ENCODE measurements around the gene ALG1.
"Not testable (repeated sequence)": the region's sequence is repeated elsewhere in the genome, so short reads cannot be mapped to it uniquely, and the experiment has no call there.

ALG1 gene

DNA sequence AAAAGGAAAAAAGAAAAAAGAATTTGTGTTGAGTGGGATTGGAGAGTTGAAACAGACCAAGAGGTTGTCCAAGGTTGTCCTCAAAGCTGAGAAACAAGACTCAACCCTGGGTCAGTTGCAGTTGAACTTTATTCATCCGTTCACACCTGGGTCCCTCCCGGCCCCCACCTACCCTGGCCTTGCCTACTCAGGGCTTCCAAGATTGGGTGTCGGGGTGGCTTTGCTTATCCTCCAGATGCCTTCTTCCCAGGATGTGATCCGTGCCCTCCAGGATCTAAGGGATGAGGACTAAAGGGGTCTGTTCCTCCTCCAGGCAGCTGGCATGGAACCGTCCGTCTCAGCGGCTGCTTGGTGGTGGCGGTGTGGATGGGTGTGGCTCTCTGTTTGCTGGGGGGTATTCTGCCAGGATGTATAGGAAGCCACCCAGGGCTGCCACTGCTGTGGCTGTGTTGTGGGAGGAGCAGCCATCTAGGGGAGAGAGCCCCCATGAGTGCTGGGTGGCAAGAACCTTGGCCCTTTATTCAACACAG, 27.6 kb upstream of the ALG1 start:
- Histone ChIP-seq H3K27ac (ENCODE audit: low read depth, low read length) (no peak overlapping the region), H3F3A (ENCODE audit: insufficient read depth) (no peaks in the 10 kb centered on the region), H3K4me2 (ENCODE audit: low read depth, low read length, poor library complexity, severe bottlenecking) (no peak overlapping the region), H3K4me3 (ENCODE audit: insufficient read depth, low read length, poor library complexity, severe bottlenecking) (no peak overlapping the region), H4K20me1 (ENCODE audit: low read depth, low read length) (no peaks in the 10 kb centered on the region), H3K27me3 (ENCODE audit: low read length) (no peaks in the 10 kb centered on the region), H3K9me2 (replicated peaks; ENCODE audit: insufficient read depth, low read length) (no peaks in the 10 kb centered on the region), H3K36me3 (ENCODE audit: low read length) (no peaks in the 10 kb centered on the region), H3K79me2 (ENCODE audit: insufficient read depth, low read length) (no peaks in the 10 kb centered on the region), H2AFZ (ENCODE audit: low read depth, low read length, severe bottlenecking) (no peak overlapping the region), H3K9me3 (ENCODE audit: insufficient read depth, low read length) (no peaks in the 10 kb centered on the region), H3K9ac (ENCODE audit: low read length) (no peak overlapping the region)
- TF ChIP-seq, protein P1, sequence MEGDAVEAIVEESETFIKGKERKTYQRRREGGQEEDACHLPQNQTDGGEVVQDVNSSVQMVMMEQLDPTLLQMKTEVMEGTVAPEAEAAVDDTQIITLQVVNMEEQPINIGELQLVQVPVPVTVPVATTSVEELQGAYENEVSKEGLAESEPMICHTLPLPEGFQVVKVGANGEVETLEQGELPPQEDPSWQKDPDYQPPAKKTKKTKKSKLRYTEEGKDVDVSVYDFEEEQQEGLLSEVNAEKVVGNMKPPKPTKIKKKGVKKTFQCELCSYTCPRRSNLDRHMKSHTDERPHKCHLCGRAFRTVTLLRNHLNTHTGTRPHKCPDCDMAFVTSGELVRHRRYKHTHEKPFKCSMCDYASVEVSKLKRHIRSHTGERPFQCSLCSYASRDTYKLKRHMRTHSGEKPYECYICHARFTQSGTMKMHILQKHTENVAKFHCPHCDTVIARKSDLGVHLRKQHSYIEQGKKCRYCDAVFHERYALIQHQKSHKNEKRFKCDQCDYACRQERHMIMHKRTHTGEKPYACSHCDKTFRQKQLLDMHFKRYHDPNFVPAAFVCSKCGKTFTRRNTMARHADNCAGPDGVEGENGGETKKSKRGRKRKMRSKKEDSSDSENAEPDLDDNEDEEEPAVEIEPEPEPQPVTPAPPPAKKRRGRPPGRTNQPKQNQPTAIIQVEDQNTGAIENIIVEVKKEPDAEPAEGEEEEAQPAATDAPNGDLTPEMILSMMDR (IDR thresholded peaks at IDR 0.05; ENCODE audit: insufficient read depth, low read length, poor library complexity, severe bottlenecking): no peak
- TF ChIP-seq EZH2phosphoT487 (conservative IDR thresholded peaks at IDR 0.05; ENCODE audit: low read length): no peak

DNA sequence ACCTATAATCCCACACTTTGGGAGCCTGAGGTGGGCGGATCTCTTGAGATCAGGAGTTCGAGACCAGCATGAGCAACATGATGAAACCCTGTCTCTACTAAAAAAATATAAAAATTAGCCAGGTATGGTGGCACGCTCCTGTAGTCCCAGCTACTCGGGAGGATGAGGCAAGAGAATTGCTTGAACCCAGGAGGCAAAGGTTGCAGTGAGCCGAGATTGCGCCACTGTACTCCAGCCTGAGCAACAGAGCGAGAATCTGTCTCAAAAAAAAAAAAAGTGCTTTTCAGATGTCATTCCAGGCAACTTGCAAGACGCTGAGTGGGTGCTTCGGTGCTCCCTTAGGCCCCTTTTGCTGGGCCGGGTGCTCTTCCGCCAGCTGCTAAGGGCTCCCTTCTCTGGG, 27.1 kb upstream of the ALG1 start:
- H3K9me2 ChIP-seq (replicated peaks; ENCODE audit: insufficient read depth, low read length); H2AFZ ChIP-seq (ENCODE audit: low read depth, low read length, severe bottlenecking); H3K9me3 ChIP-seq (ENCODE audit: insufficient read depth, low read length); H3K4me3 ChIP-seq (ENCODE audit: insufficient read depth, low read length, poor library complexity, severe bottlenecking); H4K20me1 ChIP-seq (ENCODE audit: low read depth, low read length); H3K4me2 ChIP-seq (ENCODE audit: low read depth, low read length, poor library complexity, severe bottlenecking); H3K79me2 ChIP-seq (ENCODE audit: insufficient read depth, low read length); H3K27ac ChIP-seq (ENCODE audit: low read depth, low read length); H3K9ac ChIP-seq (ENCODE audit: low read length); H3F3A ChIP-seq (ENCODE audit: insufficient read depth); H3K27me3 ChIP-seq (ENCODE audit: low read length); H3K36me3 ChIP-seq (ENCODE audit: low read length): not testable (repeated sequence)

DNA sequence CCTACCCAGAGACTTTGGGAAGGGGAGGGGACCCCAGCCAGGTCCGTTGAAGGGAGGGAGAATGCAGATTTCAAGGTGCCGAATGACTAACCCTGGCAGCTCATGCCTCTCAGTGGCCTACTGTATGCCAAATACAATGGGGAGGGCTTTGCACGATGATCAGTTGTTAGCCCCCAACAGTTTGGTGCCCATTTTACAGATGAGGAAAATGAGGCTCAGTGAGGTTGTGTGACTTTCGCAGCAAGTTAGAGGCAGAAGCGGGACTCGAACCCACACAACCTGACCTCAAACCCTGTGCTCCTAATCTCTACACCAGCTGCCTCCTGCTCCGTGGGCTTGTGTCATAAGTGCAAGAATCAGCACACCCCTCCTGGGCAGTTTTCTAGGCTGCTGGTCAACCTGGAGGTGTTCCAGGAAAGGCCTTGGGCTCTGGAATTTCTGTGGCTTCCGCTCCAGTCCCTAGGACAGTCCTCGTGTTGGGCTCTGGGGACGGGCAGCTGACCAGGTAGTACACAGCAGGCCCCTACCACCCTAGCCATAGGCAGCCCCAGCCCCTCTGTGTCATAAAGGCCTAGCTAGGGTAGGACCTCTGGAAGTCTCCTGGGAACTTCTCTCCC, 26.0 kb upstream of the ALG1 start:
- H3K9me3 ChIP-seq (ENCODE audit: insufficient read depth, low read length): no peaks in the 10 kb centered on the region
- no peaks in the 10 kb centered on the region for H3K79me2 ChIP-seq (ENCODE audit: insufficient read depth, low read length)
- TF ChIP-seq, protein P1 (IDR thresholded peaks at IDR 0.05; ENCODE audit: insufficient read depth, low read length, poor library complexity, severe bottlenecking): no peak
- TF ChIP-seq EZH2phosphoT487 (conservative IDR thresholded peaks at IDR 0.05; ENCODE audit: low read length): no peak
- H3F3A ChIP-seq (ENCODE audit: insufficient read depth): no peaks in the 10 kb centered on the region
- H3K9me2 ChIP-seq (replicated peaks; ENCODE audit: insufficient read depth, low read length): no peaks in the 10 kb centered on the region
- H3K27me3 ChIP-seq (ENCODE audit: low read length): no peaks in the 10 kb centered on the region
- no peak overlapping the region for H2AFZ ChIP-seq (ENCODE audit: low read depth, low read length, severe bottlenecking)
- no peak overlapping the region for H3K9ac ChIP-seq (ENCODE audit: low read length)
- H3K4me3 ChIP-seq (ENCODE audit: insufficient read depth, low read length, poor library complexity, severe bottlenecking): no peak overlapping the region
- no peak overlapping the region for H3K4me2 ChIP-seq (ENCODE audit: low read depth, low read length, poor library complexity, severe bottlenecking)
- no peaks in the 10 kb centered on the region for H3K36me3 ChIP-seq (ENCODE audit: low read length)
- no peaks in the 10 kb centered on the region for H4K20me1 ChIP-seq (ENCODE audit: low read depth, low read length)
- H3K27ac ChIP-seq (ENCODE audit: low read depth, low read length): no peak overlapping the region

DNA sequence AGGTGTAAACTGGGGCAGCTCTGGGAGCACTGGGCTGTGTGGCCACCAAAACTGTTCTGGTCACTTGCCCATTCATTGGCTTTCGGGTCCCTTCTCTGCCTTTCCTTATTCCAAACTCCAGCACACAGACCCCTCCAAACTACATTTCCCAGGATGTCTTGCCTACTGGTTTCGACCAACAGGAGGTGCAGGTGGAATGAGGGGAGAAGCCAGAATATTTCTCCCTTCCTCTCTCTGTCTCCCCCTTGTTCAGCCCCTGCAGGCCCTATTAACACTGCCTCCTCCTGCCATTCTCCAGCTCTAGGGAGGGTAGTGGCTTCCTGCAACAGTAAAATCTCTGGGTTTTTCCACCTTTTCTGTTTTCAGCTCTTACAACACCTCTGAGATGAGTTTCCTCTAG, 24.7 kb upstream of the ALG1 start:
- H3K4me2 ChIP-seq (ENCODE audit: low read depth, low read length, poor library complexity, severe bottlenecking): no peak overlapping the region
- H3F3A ChIP-seq (ENCODE audit: insufficient read depth): no peaks in the 10 kb centered on the region
- no peaks in the 10 kb centered on the region for H3K79me2 ChIP-seq (ENCODE audit: insufficient read depth, low read length)
- no peaks in the 10 kb centered on the region for H3K9me2 ChIP-seq (replicated peaks; ENCODE audit: insufficient read depth, low read length)
- H3K9me3 ChIP-seq (ENCODE audit: insufficient read depth, low read length): no peaks in the 10 kb centered on the region
- H2AFZ ChIP-seq (ENCODE audit: low read depth, low read length, severe bottlenecking): no peak overlapping the region
- TF ChIP-seq EZH2phosphoT487 (conservative IDR thresholded peaks at IDR 0.05; ENCODE audit: low read length): no peak
- TF ChIP-seq, protein P1 (IDR thresholded peaks at IDR 0.05; ENCODE audit: insufficient read depth, low read length, poor library complexity, severe bottlenecking): no peak
- H4K20me1 ChIP-seq (ENCODE audit: low read depth, low read length): no peaks in the 10 kb centered on the region
- H3K4me3 ChIP-seq (ENCODE audit: insufficient read depth, low read length, poor library complexity, severe bottlenecking): no peak overlapping the region
- no peak overlapping the region for H3K27ac ChIP-seq (ENCODE audit: low read depth, low read length)
- H3K9ac ChIP-seq (ENCODE audit: low read length): no peak overlapping the region
- no peaks in the 10 kb centered on the region for H3K36me3 ChIP-seq (ENCODE audit: low read length)
- H3K27me3 ChIP-seq (ENCODE audit: low read length): no peaks in the 10 kb centered on the region

Measured in SU-DHL-6 (cell line).